K562 (cell line): ENCODE results near the gene RAB25. TPM values are rescaled to one million over a fixed set of nuclear protein-coding genes. Genes with fewer than 3 reads are reported as not detected.

Experiments
- EZH2 ChIP-seq: IDR thresholded peaks from 2 replicates; pipeline ENCODE4 v1.6.1; 2012; ENCODE audit warnings: low read depth, mild to moderate bottlenecking, inconsistent platforms, low read length, borderline replicate concordance
- HMGXB4 ChIP-seq: sonication (generic); formaldehyde crosslinking; IDR thresholded peaks from 2 replicates; pipeline ENCODE4 v1.8.1; 2023; ENCODE audit warnings: mild to moderate bottlenecking, missing genetic modification reagents
- IRF9 ChIP-seq: fragments of 450-650 bp; IDR thresholded peaks from 2 replicates; pipeline ENCODE4 v1.6.1; 2016; ENCODE audit warnings: missing biosample characterization, missing genetic modification characterization
- KLF16 ChIP-seq: IDR thresholded peaks from 2 replicates; pipeline ENCODE4 v1.6.1; 2016; ENCODE audit warnings: antibody characterized with exemption
- MAFF ChIP-seq: IDR thresholded peaks from 2 replicates; pipeline ENCODE4 v1.6.1; 2012; ENCODE audit warnings: low read length, improper control_type of control experiment
- MED1 ChIP-seq: sonication (generic); formaldehyde crosslinking; IDR thresholded peaks from 2 replicates; pipeline ENCODE4 v1.8.1; 2023; ENCODE audit warnings: missing genetic modification reagents, borderline replicate concordance
- NCOA6 ChIP-seq: fragments of 450-650 bp; IDR thresholded peaks from 2 replicates; pipeline ENCODE4 v1.6.1; 2017; ENCODE audit warnings: mild to moderate bottlenecking
- NR0B1 ChIP-seq: fragments of 450-650 bp; IDR thresholded peaks from one replicate; pipeline ENCODE4 v1.6.1; 2018; ENCODE audit warnings: mild to moderate bottlenecking, moderate library complexity; ENCODE audit not compliant: partially characterized antibody
- RFX5 ChIP-seq: IDR thresholded peaks from 2 replicates; pipeline ENCODE4 v1.6.1; 2011; ENCODE audit warnings: low read depth, mild to moderate bottlenecking, improper control_type of control experiment, low read length
- SMAD2 ChIP-seq: fragments of 150-350 bp; IDR thresholded peaks from 2 replicates; pipeline ENCODE4 v1.6.1; 2014; ENCODE audit warnings: low read depth, mild to moderate bottlenecking, low read length
- SREBF1 ChIP-seq: fragments of 150-350 bp; IDR thresholded peaks from 2 replicates; pipeline ENCODE4 v1.6.1; 2014; ENCODE audit warnings: antibody characterized with exemption, low read depth, low read length, borderline replicate concordance
- ZFPM2 ChIP-seq: fragments of 250-450 bp; sonication (Bioruptor Pico); IDR thresholded peaks from 2 replicates; pipeline ENCODE4 v1.5.1; 2022; ENCODE audit warnings: mild to moderate bottlenecking
- ZNF124 ChIP-seq: sonication (generic); formaldehyde crosslinking; IDR thresholded peaks from 2 replicates; pipeline ENCODE4 v1.8.1; 2022; ENCODE audit warnings: missing genetic modification reagents
- ZNF146 ChIP-seq: IDR thresholded peaks from one replicate; pipeline ENCODE4 v1.6.1; 2018; ENCODE audit warnings: missing compliant biosample characterization; ENCODE audit not compliant: unreplicated experiment
- ZNF644 ChIP-seq: fragments of 200-800 bp; sonication (Bioruptor generic); IDR thresholded peaks from 2 replicates; pipeline ENCODE4 v1.6.1; 2016; ENCODE audit warnings: low read depth, missing genetic modification characterization, missing compliant biosample characterization
- polyA plus RNA-seq, 8 experiments: library from polyadenylated mRNA; depleted of rRNA in 4 of 8; stranded (reverse) in 5 of 8; unstranded in 3 of 8; fragments of >200 nt; fragmentation: Nextera tagmentation in 2 of 8; fragmentation: Illumina TruSeq in 1 of 8; extraction: Ambion mirVana in 2 of 8; extraction: Trizol in 1 of 8; gene quantifications; 2 replicates each; pipeline versions ENCODE4 v1.2.1 to v1.2.3, GENCODE V29; 2011 to 2014; ENCODE audit warnings: inconsistent platforms in 1 of 8, missing spikeins in 1 of 8
- total RNA-seq, 7 experiments: library from RNA; depleted of rRNA in 6 of 7; stranded (reverse); fragments of >200 nt in 6 of 7; fragmentation: Illumina TruSeq in 2 of 7; extraction: Trizol in 2 of 7; gene quantifications; 2 replicates each; pipeline versions ENCODE4 v1.2.1 to v1.2.3, GENCODE V29; 2011 to 2021; ENCODE audit warnings: low replicate concordance in 1 of 7
- TF ChIP-seq, protein P1 (sequence below): sonication (generic); formaldehyde crosslinking; IDR thresholded peaks from 2 replicates; pipeline ENCODE4 v1.8.0; 2023; ENCODE audit warnings: mild to moderate bottlenecking, missing genetic modification reagents
- TF ChIP-seq, protein P2 (sequence below): fragments of 450-650 bp; IDR thresholded peaks from 2 replicates; pipeline ENCODE4 v1.6.1; 2018; ENCODE audit warnings: mild to moderate bottlenecking, low read depth; ENCODE audit not compliant: partially characterized antibody

RAB25 gene
- total and polyA plus RNA-seq, 9 of the 15 experiments (the other 6 are each of a cell fraction or from before 2014, with no cell fraction given): 0.10 to 0.27 (median 0.13) TPM; not detected in 6

DNA sequence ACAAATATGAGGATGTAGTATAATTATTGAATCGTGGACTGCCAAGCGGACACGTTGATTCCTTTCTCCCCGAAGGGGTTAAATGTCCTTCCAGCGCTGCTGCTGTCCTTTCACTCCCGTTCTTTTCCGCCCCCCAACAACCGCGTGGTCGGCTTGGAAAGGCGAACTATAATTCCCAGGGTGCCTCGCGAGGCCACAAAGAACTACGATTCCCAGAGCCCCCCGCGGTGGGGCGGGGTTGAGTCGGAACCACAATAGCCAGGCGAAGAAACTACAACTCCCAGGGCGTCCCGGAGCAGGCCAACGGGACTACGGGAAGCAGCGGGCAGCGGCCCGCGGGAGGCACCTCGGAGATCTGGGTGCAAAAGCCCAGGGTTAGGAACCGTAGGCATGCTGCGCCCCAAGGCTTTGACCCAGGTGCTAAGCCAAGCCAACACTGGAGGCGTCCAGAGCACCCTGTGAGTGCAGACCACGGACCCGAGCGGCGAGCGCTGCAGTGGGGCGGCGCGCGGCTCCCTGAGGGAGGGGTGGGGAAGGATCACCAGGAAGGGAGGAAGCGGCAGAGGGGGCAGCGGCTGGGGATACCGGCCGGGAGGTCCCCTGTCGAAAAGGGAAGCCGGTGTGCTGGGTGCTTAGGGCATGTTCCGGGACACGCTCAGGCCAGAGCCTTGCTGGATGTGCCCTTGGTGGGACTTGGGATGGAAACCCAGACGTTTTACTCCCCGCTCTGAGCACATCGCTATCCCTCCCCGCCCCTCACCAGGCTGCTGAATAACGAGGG is 6.3 kb upstream of the RAB25 start, which contains the start of gene LAMTOR2 (continued):
- TF ChIP-seq MAFF (no peak), ZNF146 (no peak), ZNF644 (tag) (peak; percentile 95), HMGXB4 (no peak), NCOA6 (no peak), KLF16 (peak; percentile 70; the same call in 1 of the 2 replicates), ZFPM2 (CRISPR knock-in tag) (no peak), EZH2 (no peak), SMAD2 (no peak), IRF9 (tag) (no peak), MED1 (CRISPR knock-in tag) (no peak), NR0B1 (no peak), SREBF1 (no peak), RFX5 (no peak), ZNF124 (CRISPR knock-in tag) (no peak)
- TF ChIP-seq, protein P1, sequence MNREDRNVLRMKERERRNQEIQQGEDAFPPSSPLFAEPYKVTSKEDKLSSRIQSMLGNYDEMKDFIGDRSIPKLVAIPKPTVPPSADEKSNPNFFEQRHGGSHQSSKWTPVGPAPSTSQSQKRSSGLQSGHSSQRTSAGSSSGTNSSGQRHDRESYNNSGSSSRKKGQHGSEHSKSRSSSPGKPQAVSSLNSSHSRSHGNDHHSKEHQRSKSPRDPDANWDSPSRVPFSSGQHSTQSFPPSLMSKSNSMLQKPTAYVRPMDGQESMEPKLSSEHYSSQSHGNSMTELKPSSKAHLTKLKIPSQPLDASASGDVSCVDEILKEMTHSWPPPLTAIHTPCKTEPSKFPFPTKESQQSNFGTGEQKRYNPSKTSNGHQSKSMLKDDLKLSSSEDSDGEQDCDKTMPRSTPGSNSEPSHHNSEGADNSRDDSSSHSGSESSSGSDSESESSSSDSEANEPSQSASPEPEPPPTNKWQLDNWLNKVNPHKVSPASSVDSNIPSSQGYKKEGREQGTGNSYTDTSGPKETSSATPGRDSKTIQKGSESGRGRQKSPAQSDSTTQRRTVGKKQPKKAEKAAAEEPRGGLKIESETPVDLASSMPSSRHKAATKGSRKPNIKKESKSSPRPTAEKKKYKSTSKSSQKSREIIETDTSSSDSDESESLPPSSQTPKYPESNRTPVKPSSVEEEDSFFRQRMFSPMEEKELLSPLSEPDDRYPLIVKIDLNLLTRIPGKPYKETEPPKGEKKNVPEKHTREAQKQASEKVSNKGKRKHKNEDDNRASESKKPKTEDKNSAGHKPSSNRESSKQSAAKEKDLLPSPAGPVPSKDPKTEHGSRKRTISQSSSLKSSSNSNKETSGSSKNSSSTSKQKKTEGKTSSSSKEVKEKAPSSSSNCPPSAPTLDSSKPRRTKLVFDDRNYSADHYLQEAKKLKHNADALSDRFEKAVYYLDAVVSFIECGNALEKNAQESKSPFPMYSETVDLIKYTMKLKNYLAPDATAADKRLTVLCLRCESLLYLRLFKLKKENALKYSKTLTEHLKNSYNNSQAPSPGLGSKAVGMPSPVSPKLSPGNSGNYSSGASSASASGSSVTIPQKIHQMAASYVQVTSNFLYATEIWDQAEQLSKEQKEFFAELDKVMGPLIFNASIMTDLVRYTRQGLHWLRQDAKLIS: 0 out of 2 replicates have a peak, but pooled peaks have one; percentile 1
- TF ChIP-seq, protein P2, sequence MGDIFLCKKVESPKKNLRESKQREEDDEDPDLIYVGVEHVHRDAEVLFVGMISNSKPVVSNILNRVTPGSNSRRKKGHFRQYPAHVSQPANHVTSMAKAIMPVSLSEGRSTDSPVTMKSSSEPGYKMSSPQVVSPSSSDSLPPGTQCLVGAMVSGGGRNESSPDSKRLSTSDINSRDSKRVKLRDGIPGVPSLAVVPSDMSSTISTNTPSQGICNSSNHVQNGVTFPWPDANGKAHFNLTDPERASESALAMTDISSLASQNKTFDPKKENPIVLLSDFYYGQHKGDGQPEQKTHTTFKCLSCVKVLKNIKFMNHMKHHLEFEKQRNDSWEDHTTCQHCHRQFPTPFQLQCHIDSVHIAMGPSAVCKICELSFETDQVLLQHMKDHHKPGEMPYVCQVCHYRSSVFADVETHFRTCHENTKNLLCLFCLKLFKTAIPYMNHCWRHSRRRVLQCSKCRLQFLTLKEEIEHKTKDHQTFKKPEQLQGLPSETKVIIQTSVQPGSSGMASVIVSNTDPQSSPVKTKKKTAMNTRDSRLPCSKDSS: no peak
